HepG2 (cell line): ENCODE data around the gene PRTN3. TPM values are rescaled to one million over a fixed set of nuclear protein-coding genes. Genes with fewer than 3 reads are reported as not detected.
A peak's percentile ranks its signal among the peaks of the same experiment; 100 is the strongest.

Experiments used
- AHR ChIP-seq: IDR thresholded peaks from 2 replicates; pipeline ENCODE4 v1.6.1; 2018; ENCODE audit warnings: missing genetic modification reagents, missing compliant biosample characterization
- DMAP1 ChIP-seq: IDR thresholded peaks from 2 replicates; pipeline ENCODE4 v1.6.1; 2016
- FIP1L1 ChIP-seq: fragments of 200-400 bp; formaldehyde crosslinking; IDR thresholded peaks from 2 replicates; pipeline ENCODE4 v1.6.1; 2018; ENCODE audit warnings: low read depth, mild to moderate bottlenecking, low read length, moderate library complexity, borderline replicate concordance; ENCODE audit not compliant: insufficient read depth
- FOXA3 ChIP-seq: IDR thresholded peaks from 2 replicates; pipeline ENCODE4 v1.6.1; 2016; ENCODE audit warnings: missing genetic modification reagents, missing compliant biosample characterization
- GRHL1 ChIP-seq: sonication (generic); formaldehyde crosslinking; conservative IDR thresholded peaks from 2 replicates; pipeline ENCODE4 v1.8.0; 2022; ENCODE audit warnings: missing genetic modification reagents
- GTF2F1 ChIP-seq: fragments of 150-350 bp; IDR thresholded peaks from 2 replicates; pipeline ENCODE4 v1.6.1; 2014; ENCODE audit warnings: low read length
- ISX ChIP-seq: sonication (generic); formaldehyde crosslinking; conservative IDR thresholded peaks from 2 replicates; pipeline ENCODE4 v1.5.0; 2020; ENCODE audit warnings: missing genetic modification reagents
- KAT7 ChIP-seq: IDR thresholded peaks from 2 replicates; pipeline ENCODE4 v1.6.1; 2018; ENCODE audit warnings: borderline replicate concordance, missing compliant biosample characterization
- NCOR1 ChIP-seq: fragments of 200-600 bp; sonication (generic); IDR thresholded peaks from 2 replicates; pipeline ENCODE4 v1.7.0; 2017; ENCODE audit warnings: antibody characterized with exemption, low read length, borderline replicate concordance
- PATZ1 ChIP-seq: sonication (generic); formaldehyde crosslinking; IDR thresholded peaks from 2 replicates; pipeline ENCODE4 v1.4.0; 2020; ENCODE audit warnings: missing genetic modification reagents
- PTBP1 ChIP-seq: fragments of 200-400 bp; formaldehyde crosslinking; IDR thresholded peaks from 2 replicates; pipeline ENCODE4 v1.6.1; 2018; ENCODE audit warnings: low read length, low read depth; ENCODE audit not compliant: poor library complexity, severe bottlenecking
- SOX6 ChIP-seq, 2 experiments: fragments of 450-650 bp in 1 of 2; sonication (generic) in 1 of 2; formaldehyde crosslinking in 1 of 2; IDR thresholded peaks; 2 replicates each; pipeline versions ENCODE4 v1.4.0 to v1.6.1; 2017 to 2020; ENCODE audit warnings: antibody characterized with exemption in 1 of 2, mild to moderate bottlenecking in 1 of 2, missing genetic modification reagents in 1 of 2
- THRA ChIP-seq: sonication (generic); formaldehyde crosslinking; IDR thresholded peaks from 2 replicates; pipeline ENCODE4 v1.4.0; 2020; ENCODE audit warnings: missing genetic modification reagents, borderline replicate concordance
- ZHX1 ChIP-seq: sonication (generic); formaldehyde crosslinking; IDR thresholded peaks from 2 replicates; pipeline ENCODE4 v1.8.1; 2022; ENCODE audit warnings: low read depth, mild to moderate bottlenecking, missing genetic modification reagents
- ZNF33A ChIP-seq: sonication (generic); formaldehyde crosslinking; IDR thresholded peaks from 2 replicates; pipeline ENCODE4 v1.5.1; 2020; ENCODE audit warnings: missing genetic modification reagents, mild to moderate bottlenecking, moderate library complexity, borderline replicate concordance
- ZNF383 ChIP-seq: sonication (generic); formaldehyde crosslinking; IDR thresholded peaks from 2 replicates; pipeline ENCODE4 v1.4.0; 2020; ENCODE audit warnings: missing genetic modification reagents, mild to moderate bottlenecking, borderline replicate concordance
- ZNF691 ChIP-seq: sonication (generic); formaldehyde crosslinking; IDR thresholded peaks from 2 replicates; pipeline ENCODE4 v1.4.0; 2020; ENCODE audit warnings: missing genetic modification reagents, low read depth, mild to moderate bottlenecking, borderline replicate concordance
- ZNF790 ChIP-seq: sonication (generic); formaldehyde crosslinking; IDR thresholded peaks from 2 replicates; pipeline ENCODE4 v1.8.0; 2022; ENCODE audit warnings: missing genetic modification reagents, mild to moderate bottlenecking, borderline replicate concordance
- ZNF878 ChIP-seq: sonication (generic); formaldehyde crosslinking; IDR thresholded peaks from 2 replicates; pipeline ENCODE4 v1.8.1; 2023; ENCODE audit warnings: mild to moderate bottlenecking, missing genetic modification reagents, moderate library complexity
- polyA plus RNA-seq, 8 experiments: library from polyadenylated mRNA; depleted of rRNA in 3 of 8; stranded (reverse) in 7 of 8; unstranded in 1 of 8; fragments of >200 nt; fragmentation: Illumina TruSeq in 4 of 8; extraction: Trizol in 4 of 8; gene quantifications; 2 replicates each; pipeline versions ENCODE4 v1.2.1 to v1.2.3, GENCODE V29; 2011 to 2016; ENCODE audit warnings: low read depth in 4 of 8, missing spikeins in 1 of 8, mixed read lengths in 1 of 8; ENCODE audit not compliant: insufficient read depth in 1 of 8
- total RNA-seq, 5 experiments: library from RNA; depleted of rRNA; stranded (reverse); fragments of >200 nt; fragmentation: Illumina TruSeq; extraction: Trizol; gene quantifications; 2 replicates each; pipeline ENCODE4 v1.2.3, GENCODE V29; 2016; ENCODE audit warnings: low read depth in 1 of 5

The PRTN3 gene
- total and polyA plus RNA-seq, 2 of the 13 experiments (the other 11 are each of a cell fraction or from before 2014, with no cell fraction given): not detected

GRCh38 chr19:796692-797527 lies 43.9 kb upstream of the PRTN3 start, which contains the start of gene PTBP1 (continued):
- no peak for TF ChIP-seq SOX6 (IDR thresholded peaks at IDR 0.05)
- TF ChIP-seq SOX6 (CRISPR knock-in tag; IDR thresholded peaks at IDR 0.05): peak; percentile 73; the same call in 1 of the 2 replicates
- 0 out of 2 replicates have a peak, but pooled peaks have one; percentile 37 for TF ChIP-seq ZNF33A (CRISPR knock-in tag)
- no peak for TF ChIP-seq ISX (CRISPR knock-in tag)
- TF ChIP-seq NCOR1: peak; percentile 68; the same call in 1 of the 2 replicates
- TF ChIP-seq AHR: 0 out of 2 replicates have a peak, but pooled peaks have one; percentile 32
- TF ChIP-seq ZNF790 (CRISPR knock-in tag): no peak
- peak; percentile 81 for TF ChIP-seq ZNF878 (CRISPR knock-in tag)
- no peak for TF ChIP-seq ZNF691 (CRISPR knock-in tag)
- peak; percentile 73 for TF ChIP-seq FOXA3 (CRISPR knock-in tag)
- TF ChIP-seq FIP1L1: 0 out of 2 replicates have a peak, but pooled peaks have one; percentile 40
- peak; percentile 100 for TF ChIP-seq ZHX1
- peak; percentile 73 for TF ChIP-seq PATZ1 (CRISPR knock-in tag)
- TF ChIP-seq DMAP1 (CRISPR knock-in tag): peak; percentile 100
- no peak for TF ChIP-seq PTBP1
- TF ChIP-seq THRA: peak; percentile 43; the same call in 1 of the 2 replicates
- peak; percentile 86 for TF ChIP-seq GTF2F1
- no peak for TF ChIP-seq ZNF383 (CRISPR knock-in tag)
- TF ChIP-seq GRHL1 (CRISPR knock-in tag): no peak
- TF ChIP-seq KAT7 (CRISPR knock-in tag): peak; percentile 21; the same call in 1 of the 2 replicates
